ENCODE results near the gene USP22.

GRCh38 chr17:21025451-21025850, 17.4 kb downstream of the USP22 start:
- TF ChIP-seq CREM (IDR thresholded peaks at IDR 0.05; ENCODE audit: low read depth), result no peak
- no peak for TF ChIP-seq POLR2AphosphoS5 (IDR thresholded peaks at IDR 0.05; ENCODE audit: low read length)
